Muscle of leg (tissue), 11 donors: Measurements from ENCODE around the gene SDR9C7. TPM values are rescaled to one million over a fixed set of nuclear protein-coding genes. Genes with fewer than 3 reads are reported as not detected.
"Not testable (repeated sequence)": the region's sequence is repeated elsewhere in the genome, so short reads cannot be mapped to it uniquely, and the experiment has no call there.

Experiments used
- DNase-seq: peaks from one replicate; pipeline ENCODE4 v3.0.0; 2013
- H3K27ac ChIP-seq: one replicate; pipeline ENCODE4 v1.5.1; 2013; ENCODE audit warnings: mild to moderate bottlenecking, low read length, control low read depth
- H3K27me3 ChIP-seq: one replicate; pipeline ENCODE4 v1.6.1; 2013; ENCODE audit warnings: low read length; ENCODE audit not compliant: control insufficient read depth, insufficient read depth
- H3K36me3 ChIP-seq: one replicate; pipeline ENCODE4 v1.6.1; 2013; ENCODE audit warnings: low read length; ENCODE audit not compliant: control insufficient read depth, insufficient read depth
- H3K4me1 ChIP-seq: one replicate; pipeline ENCODE4 v1.6.1; 2013; ENCODE audit warnings: low read length; ENCODE audit not compliant: control insufficient read depth, insufficient read depth
- H3K4me3 ChIP-seq: one replicate; pipeline ENCODE4 v1.5.1; 2013; ENCODE audit warnings: low read length, control low read depth
- H3K9me3 ChIP-seq: replicated peaks from 2 replicates; pipeline ENCODE4 v1.6.1; 2013; ENCODE audit warnings: low read depth, low read length; ENCODE audit not compliant: control insufficient read depth
- WGBS: methylation state at CpG from one replicate; pipeline ENCODE4 v1.1.5; 2013; ENCODE audit warnings: missing lambda C conversion rate; ENCODE audit not compliant: insufficient coverage; 5-methylcytosine and 5-hydroxymethylcytosine counted together
- polyA plus RNA-seq, 8 donors: library from polyadenylated mRNA; unstranded; fragments of 120-200 nt; gene quantifications; one replicate each; pipeline versions ENCODE4 v1.2.1 to v1.2.3, GENCODE V29; 2013; ENCODE audit warnings: inconsistent platforms in 1 of 8, low replicate concordance in 1 of 8; ENCODE audit not compliant: insufficient read length in 8 of 8, insufficient read depth in 1 of 8
- total RNA-seq: library from RNA; stranded (reverse); fragments of 120-200 nt; gene quantifications from one replicate; pipeline ENCODE4 v1.2.4, GENCODE V29; 2013

Gene SDR9C7
- total and polyA plus RNA-seq, 9 donors: 0.17 to 0.59 (median 0.23) TPM

DNA sequence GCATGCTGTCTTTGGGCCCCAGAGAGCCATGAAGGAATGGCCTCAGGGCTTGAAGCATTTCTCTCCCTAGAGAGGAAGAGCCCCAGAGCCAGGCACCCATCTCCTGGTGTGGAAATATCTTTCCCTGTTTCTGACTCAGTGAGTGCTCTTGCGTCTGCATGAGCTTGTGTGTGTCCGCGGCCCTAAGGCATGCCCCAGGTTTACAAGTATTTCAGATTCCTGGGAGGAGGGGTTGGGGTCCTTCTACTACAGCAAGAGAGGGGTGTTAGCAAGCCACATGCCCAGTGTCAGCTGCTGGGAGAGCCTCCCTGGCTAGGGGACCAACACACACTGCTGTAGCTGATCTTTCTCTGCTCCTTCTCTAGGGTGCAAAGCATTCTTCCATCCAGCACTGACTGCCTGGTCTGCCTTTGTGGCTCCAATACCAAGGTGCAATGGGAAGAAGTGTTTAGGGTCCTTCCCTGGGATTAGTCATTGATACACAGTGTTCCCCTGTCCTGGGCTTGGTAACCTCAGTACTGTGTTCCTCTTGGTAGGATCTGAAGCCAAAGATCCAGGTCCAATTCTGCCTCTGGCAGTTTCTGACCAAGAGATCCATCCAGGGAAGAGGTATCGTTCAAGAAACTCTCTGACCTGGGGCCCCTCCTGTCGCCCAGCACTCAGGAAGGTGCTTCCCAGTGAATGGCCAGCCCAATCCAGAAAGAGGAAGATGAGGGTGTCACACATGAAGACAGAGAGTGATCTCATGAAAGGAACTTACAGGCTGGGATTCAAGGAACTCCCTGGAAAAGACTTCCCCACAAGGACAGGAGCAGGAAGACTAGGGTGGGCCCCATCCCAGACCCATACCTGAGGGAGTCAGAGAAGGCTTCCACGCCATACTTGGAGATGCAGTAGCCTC lies 20.1 kb upstream of the SDR9C7 start:
- no peaks in the 10 kb centered on the region for H3K36me3 ChIP-seq
- no peak overlapping the region for H3K27ac ChIP-seq
- peaks cover 9% of the 10 kb centered on the region for H3K9me3 ChIP-seq
- 60% methylated on average over 1 of the region's 6 CpGs for WGBS
- no peaks in the 10 kb centered on the region for H3K4me1 ChIP-seq
- H3K4me3 ChIP-seq: no peak overlapping the region
- peaks cover 2% of the 10 kb centered on the region for H3K27me3 ChIP-seq
- DNase-seq: no peak

DNA sequence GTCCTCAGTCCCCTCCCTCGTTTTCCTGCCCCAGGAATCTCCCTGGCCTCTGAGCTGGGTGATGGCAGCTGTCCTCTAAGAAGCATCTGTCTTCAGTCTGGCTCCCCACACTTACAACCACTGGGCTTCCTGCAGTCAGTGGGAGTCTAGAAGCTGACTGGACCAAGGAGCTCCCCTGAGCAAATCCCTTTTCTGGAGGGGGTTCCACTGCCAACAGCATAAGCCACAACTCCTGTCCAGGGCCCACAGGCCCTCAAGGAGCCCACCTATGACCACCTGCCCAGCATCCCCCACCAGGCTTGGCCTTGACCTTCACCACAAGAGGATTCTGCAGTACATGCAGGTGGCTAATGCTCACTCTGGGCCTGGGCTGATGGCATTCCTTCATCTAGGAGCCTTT lies 19.1 kb upstream of the SDR9C7 start:
- peaks cover 2% of the 10 kb centered on the region for H3K27me3 ChIP-seq
- DNase-seq: no peak
- H3K9me3 ChIP-seq: peaks cover 5% of the 10 kb centered on the region
- no peak overlapping the region for H3K27ac ChIP-seq
- no peak overlapping the region for H3K4me3 ChIP-seq
- WGBS: 0% methylated on average over 1 of the region's 1 CpG
- H3K4me1 ChIP-seq: no peaks in the 10 kb centered on the region
- H3K36me3 ChIP-seq: no peaks in the 10 kb centered on the region

DNA sequence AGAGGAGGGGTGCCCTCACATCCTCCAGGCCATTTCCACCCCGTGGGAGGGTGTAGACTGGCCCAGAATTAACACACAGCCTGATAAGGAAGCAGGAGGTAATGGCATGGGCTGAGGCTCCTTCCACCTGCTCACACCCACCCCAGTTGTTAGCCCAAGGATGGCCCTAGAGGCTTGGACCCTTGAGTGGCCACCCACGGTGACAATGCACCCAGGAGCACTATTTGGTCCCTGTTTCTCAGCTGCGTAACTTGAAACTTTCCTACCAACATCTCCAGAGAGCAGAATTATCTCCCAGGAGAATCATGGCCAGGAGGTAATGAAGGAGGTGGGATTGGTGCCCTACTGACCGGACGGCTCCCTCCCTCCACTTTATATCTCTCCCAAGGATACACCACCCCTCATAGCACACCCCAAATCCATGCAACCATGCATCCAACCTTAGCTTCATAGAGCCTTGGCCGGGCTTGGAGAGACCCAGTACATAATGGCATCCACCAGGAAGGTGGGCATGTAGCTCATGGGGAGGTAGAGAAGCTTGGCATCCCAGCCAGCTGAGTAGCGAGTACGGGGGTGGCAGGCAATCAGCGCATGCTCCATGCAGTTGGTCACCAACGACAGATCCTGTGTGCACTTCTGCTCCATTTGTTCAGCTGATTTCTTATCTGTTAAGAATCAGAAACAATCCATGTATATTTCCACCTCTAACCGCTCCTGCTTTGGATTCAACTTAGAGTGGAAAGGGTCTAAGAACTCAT lies 17.6 kb upstream of the SDR9C7 start:
- H3K27ac ChIP-seq: no peak overlapping the region
- no peak for DNase-seq
- H3K4me1 ChIP-seq: no peaks in the 10 kb centered on the region
- H3K4me3 ChIP-seq: no peak overlapping the region
- H3K36me3 ChIP-seq: no peaks in the 10 kb centered on the region
- WGBS: 85% methylated on average over 5 of the region's 11 CpGs
- no peaks in the 10 kb centered on the region for H3K9me3 ChIP-seq
- no peaks in the 10 kb centered on the region for H3K27me3 ChIP-seq

DNA sequence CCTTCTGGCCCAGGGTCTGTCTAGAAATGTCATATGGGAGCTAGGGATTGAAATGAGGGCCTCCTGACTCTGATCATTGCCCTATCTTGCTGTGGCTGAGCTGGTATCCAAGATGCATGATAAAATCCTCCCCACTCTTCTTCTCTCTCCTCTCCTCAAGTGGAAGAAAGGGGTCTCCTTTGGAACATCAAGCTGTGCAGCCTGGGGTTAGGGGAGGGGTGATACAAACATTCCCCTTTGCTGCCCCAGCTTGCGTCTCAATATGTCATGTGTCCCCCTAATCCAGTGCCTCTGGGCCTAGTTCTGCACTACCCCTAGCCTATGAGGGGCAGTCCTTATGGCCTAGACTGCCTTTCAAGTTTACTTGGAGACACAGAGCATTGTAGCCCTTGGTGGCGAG lies 14.7 kb upstream of the SDR9C7 start:
- Histone ChIP-seq H3K27ac (no peak overlapping the region), H3K36me3 (no peaks in the 10 kb centered on the region), H3K4me1 (no peaks in the 10 kb centered on the region), H3K4me3 (no peak overlapping the region), H3K9me3 (no peaks in the 10 kb centered on the region), H3K27me3 (no peaks in the 10 kb centered on the region)
- DNase-seq: no peak
- WGBS: 95% methylated on average over 2 of the region's 2 CpGs

DNA sequence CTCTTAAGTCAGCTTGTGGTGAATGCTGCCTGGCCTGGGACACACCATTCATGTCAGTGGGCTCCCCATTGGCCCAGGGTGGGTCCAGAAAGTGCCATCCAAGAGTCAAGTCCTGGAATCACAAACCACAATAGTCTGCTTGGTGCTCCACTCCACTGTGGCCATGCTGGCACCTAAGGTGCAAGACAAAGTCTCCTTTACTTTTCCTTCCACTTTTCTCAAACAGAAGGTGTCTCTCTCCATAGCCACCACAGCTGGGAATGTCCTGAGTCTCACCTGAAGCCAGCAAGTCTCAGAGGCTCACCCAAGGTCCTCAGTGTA lies 14.2 kb upstream of the SDR9C7 start:
- no peak overlapping the region for H3K27ac ChIP-seq
- no peak for DNase-seq
- H3K4me3 ChIP-seq: no peak overlapping the region
- no peaks in the 10 kb centered on the region for H3K36me3 ChIP-seq
- H3K27me3 ChIP-seq: no peaks in the 10 kb centered on the region
- no peaks in the 10 kb centered on the region for H3K4me1 ChIP-seq
- no peaks in the 10 kb centered on the region for H3K9me3 ChIP-seq

DNA sequence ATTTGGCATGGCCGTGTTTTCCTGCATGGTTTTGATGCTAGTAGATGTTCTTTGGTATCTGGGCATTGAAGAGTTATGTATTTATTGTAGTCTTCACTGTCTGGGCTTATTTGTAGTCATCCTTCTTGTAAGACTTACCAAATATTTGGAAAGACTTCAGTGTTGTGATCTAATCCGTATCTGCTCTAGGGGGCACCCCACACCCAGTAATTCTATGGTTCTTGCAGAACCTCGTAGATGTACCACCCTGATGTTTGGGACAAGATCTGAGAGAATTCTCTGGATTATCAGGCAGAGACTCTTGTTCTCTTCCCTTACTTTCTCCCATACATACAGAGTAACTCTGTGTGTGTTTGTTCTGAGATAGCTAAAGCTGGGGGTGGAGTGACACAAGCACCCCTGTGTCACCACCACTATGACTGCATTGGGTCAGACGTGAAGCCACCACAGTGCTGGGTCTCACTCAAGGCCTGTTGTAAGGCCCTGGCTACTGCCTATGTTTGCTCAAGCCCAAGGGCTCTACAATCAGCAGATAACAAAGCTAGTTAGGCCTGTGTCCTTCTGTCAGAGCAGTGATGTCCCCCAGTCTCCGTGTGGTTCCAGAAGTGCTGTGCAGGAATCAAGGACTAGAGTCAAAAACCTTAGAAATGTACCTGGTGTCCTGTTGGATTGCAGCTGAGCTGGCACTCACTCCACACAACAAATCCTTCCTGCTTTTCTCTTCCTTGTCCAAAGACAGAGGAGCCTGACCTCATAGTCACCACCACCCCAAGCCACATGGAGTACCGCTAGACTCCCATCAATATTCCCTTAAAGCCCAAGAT lies 13.6 kb upstream of the SDR9C7 start:
- H3K27me3 ChIP-seq: no peaks in the 10 kb centered on the region
- no peak overlapping the region for H3K4me3 ChIP-seq
- DNase-seq: no peak
- H3K9me3 ChIP-seq: no peaks in the 10 kb centered on the region
- no peaks in the 10 kb centered on the region for H3K36me3 ChIP-seq
- 94% methylated on average over 3 of the region's 6 CpGs for WGBS
- H3K4me1 ChIP-seq: no peaks in the 10 kb centered on the region
- no peak overlapping the region for H3K27ac ChIP-seq

DNA sequence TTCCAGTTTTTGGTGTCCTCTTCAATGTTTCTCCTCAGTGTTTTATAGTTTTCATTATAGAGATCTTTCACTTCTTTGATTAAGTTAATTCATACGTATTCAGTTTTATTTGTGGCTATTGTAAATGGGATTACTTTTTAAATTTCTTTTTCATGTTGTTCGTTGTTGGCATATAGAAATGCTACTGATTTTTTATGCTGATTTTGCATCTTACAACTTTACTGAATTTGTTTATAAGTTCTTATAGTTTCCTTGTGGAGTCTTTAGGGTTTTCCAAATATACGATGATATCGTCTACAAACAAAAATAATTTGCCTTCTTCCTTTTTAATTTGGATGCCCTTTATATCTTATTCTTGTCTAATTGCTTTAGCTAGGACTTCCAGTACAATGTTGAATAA lies 9.7 kb upstream of the SDR9C7 start:
- no peaks in the 10 kb centered on the region for H3K36me3 ChIP-seq
- H3K4me1 ChIP-seq: no peaks in the 10 kb centered on the region
- no peak for DNase-seq
- H3K27ac ChIP-seq: no peak overlapping the region
- no peaks in the 10 kb centered on the region for H3K9me3 ChIP-seq
- WGBS: no CpG with 5 or more reads among the region's 4 CpGs
- no peak overlapping the region for H3K4me3 ChIP-seq
- no peaks in the 10 kb centered on the region for H3K27me3 ChIP-seq

DNA sequence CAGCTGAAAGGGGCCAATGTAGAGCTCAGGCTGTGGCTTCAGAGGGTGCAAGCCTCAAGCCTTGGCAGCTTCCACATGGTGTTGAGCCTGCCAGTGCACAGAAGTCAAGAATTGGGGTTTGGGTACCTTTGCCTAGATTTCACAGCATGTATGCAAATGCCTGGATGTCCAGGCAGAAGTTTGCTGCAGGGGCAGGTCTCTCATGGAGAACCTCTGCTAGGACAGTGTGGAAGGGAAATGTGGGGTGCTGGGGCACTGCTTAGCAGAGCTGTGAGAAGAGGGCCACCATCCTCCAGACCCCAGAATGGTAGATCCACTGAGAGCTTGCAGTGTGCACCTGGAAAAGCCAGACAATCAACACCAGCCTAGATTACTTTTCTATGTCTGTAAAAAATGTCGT lies 9.2 kb upstream of the SDR9C7 start:
- DNase-seq, H3K4me1 ChIP-seq: not testable (repeated sequence)
- WGBS: no CpG with 5 or more reads among the region's 1 CpG

DNA sequence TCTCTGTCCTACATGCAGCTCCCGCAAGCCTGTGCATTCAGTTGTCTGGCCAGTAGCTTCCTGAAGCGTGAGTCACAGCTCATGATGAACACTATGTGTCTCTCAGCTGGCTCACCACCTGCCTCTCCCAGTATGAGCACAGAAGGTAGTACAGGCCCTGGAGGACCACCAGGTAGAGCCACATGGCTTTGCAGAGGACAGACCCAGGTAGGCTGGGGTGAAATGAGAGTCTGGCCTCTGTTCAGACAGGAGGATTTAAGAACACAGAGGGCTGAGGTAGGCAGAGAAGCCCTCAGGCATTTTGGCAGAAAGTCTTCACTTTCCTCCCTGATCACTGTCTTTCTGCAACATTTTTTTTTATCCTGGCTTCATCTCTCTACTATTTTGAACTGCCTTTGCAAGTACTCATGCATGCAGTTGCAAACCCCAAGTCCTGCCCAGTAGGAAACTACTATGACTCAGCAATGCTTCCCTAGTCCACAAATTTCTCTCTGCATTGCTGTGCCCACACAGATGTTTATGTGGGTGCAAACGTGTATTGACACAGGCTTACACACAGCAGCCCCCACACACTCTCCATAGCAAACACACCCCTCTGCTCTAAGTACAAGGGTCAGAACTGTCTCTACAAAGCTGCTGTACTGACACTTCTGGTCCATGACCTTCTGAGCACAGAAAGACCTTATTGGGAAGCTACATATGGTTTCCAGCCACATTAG lies 7.2 kb upstream of the SDR9C7 start:
- no peak overlapping the region for H3K4me3 ChIP-seq
- peak; percentile 22 for DNase-seq
- H3K9me3 ChIP-seq: no peaks in the 10 kb centered on the region
- no peaks in the 10 kb centered on the region for H3K27me3 ChIP-seq
- no peaks in the 10 kb centered on the region for H3K4me1 ChIP-seq
- no peak overlapping the region for H3K27ac ChIP-seq
- WGBS: 20% methylated on average over 1 of the region's 3 CpGs
- no peaks in the 10 kb centered on the region for H3K36me3 ChIP-seq

More for the DNA sequence above, 9.2 kb upstream of the SDR9C7 start:
- not testable (repeated sequence) for H3K4me3 ChIP-seq, H3K9me3 ChIP-seq, H3K27ac ChIP-seq, H3K27me3 ChIP-seq, H3K36me3 ChIP-seq
